ENCODE data around the gene PGR. TPM values are rescaled to one million over a fixed set of nuclear protein-coding genes. Genes with fewer than 3 reads are reported as not detected.

PGR gene
- total RNA-seq, 1 experiment from 2014 or later = not detected

- H3K79me2 ChIP-seq (ENCODE audit: low read depth) = no peaks in the 10 kb centered on the region
Measured at GRCh38 chr11:101032991-101033390, 96.6 kb downstream of the PGR start.

GRCh38 chr11:101031713-101032112 lies 97.9 kb downstream of the PGR start:
- Histone ChIP-seq H3K4me2 (no peak overlapping the region), H3K9me2 (ENCODE audit: insufficient read depth) (no peaks in the 10 kb centered on the region), H3K79me2 (ENCODE audit: low read depth) (no peaks in the 10 kb centered on the region), H3K4me1 (replicated peaks; ENCODE audit: insufficient read depth) (no peaks in the 10 kb centered on the region), H3K4me3 (no peak overlapping the region), H3F3A (ENCODE audit: insufficient read depth, low read depth) (no peaks in the 10 kb centered on the region), H3K36me3 (ENCODE audit: low read depth) (no peaks in the 10 kb centered on the region), H2AFZ (no peak overlapping the region), H3K27me3 (ENCODE audit: insufficient read depth, low read depth) (no peaks in the 10 kb centered on the region), H4K20me1 (ENCODE audit: insufficient read depth) (no peaks in the 10 kb centered on the region), H3K9me3 (ENCODE audit: insufficient read depth, low read depth) (no peaks in the 10 kb centered on the region), H3K27ac (no peak overlapping the region)
- CTCF ChIA-PET = no interaction called here
- TF ChIP-seq EZH2 (IDR thresholded peaks at IDR 0.05; ENCODE audit: low read depth) (no peak), CTCF (conservative IDR thresholded peaks at IDR 0.05) (no peak)
- DNase-seq = no peak
- intact Hi-C loops (cut with micrococcal nuclease; ENCODE audit: unreplicated experiment) = no loop called here
- BruUV-seq (replicated peaks) = no TSS peak
- POLR2A ChIA-PET (ENCODE audit: unreplicated experiment) = no interaction called here

More at GRCh38 chr11:101032991-101033390, 96.6 kb downstream of the PGR start:
- no TSS peak for BruUV-seq (replicated peaks)
- Histone ChIP-seq H3K27me3 (ENCODE audit: insufficient read depth, low read depth) (no peaks in the 10 kb centered on the region), H3K4me1 (replicated peaks; ENCODE audit: insufficient read depth) (no peaks in the 10 kb centered on the region), H3K27ac (no peak overlapping the region), H3K4me2 (no peak overlapping the region), H4K20me1 (ENCODE audit: insufficient read depth) (no peaks in the 10 kb centered on the region), H3K9me3 (ENCODE audit: insufficient read depth, low read depth) (no peaks in the 10 kb centered on the region), H3F3A (ENCODE audit: insufficient read depth, low read depth) (no peaks in the 10 kb centered on the region), H2AFZ (no peak overlapping the region), H3K4me3 (no peak overlapping the region), H3K36me3 (ENCODE audit: low read depth) (no peaks in the 10 kb centered on the region), H3K9me2 (ENCODE audit: insufficient read depth) (no peaks in the 10 kb centered on the region)
- ChIA-PET POLR2A (ENCODE audit: unreplicated experiment) (no interaction called here), CTCF (no interaction called here)
- DNase-seq = no peak
- intact Hi-C loops (cut with micrococcal nuclease; ENCODE audit: unreplicated experiment) = no loop called here
- TF ChIP-seq CTCF (conservative IDR thresholded peaks at IDR 0.05) (no peak), EZH2 (IDR thresholded peaks at IDR 0.05; ENCODE audit: low read depth) (no peak)

- no peaks in the 10 kb centered on the region for H4K20me1 ChIP-seq (ENCODE audit: insufficient read depth)
- no peak for DNase-seq
- H3K9me2 ChIP-seq (ENCODE audit: insufficient read depth) = no peaks in the 10 kb centered on the region
- intact Hi-C loops (cut with micrococcal nuclease; ENCODE audit: unreplicated experiment) = no loop called here
- CTCF ChIA-PET = no interaction called here
- H3K27me3 ChIP-seq (ENCODE audit: insufficient read depth, low read depth) = no peaks in the 10 kb centered on the region
- TF ChIP-seq CTCF (conservative IDR thresholded peaks at IDR 0.05) (no peak), EZH2 (IDR thresholded peaks at IDR 0.05; ENCODE audit: low read depth) (no peak)
- no peaks in the 10 kb centered on the region for H3K36me3 ChIP-seq (ENCODE audit: low read depth)
- no peaks in the 10 kb centered on the region for H3K79me2 ChIP-seq (ENCODE audit: low read depth)
- H2AFZ ChIP-seq = no peak overlapping the region
- POLR2A ChIA-PET (ENCODE audit: unreplicated experiment) = no interaction called here
- no peak overlapping the region for H3K4me2 ChIP-seq
- no peaks in the 10 kb centered on the region for H3K9me3 ChIP-seq (ENCODE audit: insufficient read depth, low read depth)
- no peak overlapping the region for H3K4me3 ChIP-seq
- no TSS peak for BruUV-seq (replicated peaks)
- H3K4me1 ChIP-seq (replicated peaks; ENCODE audit: insufficient read depth) = no peaks in the 10 kb centered on the region
- H3K27ac ChIP-seq = no peak overlapping the region
- no peaks in the 10 kb centered on the region for H3F3A ChIP-seq (ENCODE audit: insufficient read depth, low read depth)
Measured at GRCh38 chr11:101030692-101031091, 98.9 kb downstream of the PGR start.

Data from PC-9 (cell line).